ENCODE results near the gene VAPA.

DNA sequence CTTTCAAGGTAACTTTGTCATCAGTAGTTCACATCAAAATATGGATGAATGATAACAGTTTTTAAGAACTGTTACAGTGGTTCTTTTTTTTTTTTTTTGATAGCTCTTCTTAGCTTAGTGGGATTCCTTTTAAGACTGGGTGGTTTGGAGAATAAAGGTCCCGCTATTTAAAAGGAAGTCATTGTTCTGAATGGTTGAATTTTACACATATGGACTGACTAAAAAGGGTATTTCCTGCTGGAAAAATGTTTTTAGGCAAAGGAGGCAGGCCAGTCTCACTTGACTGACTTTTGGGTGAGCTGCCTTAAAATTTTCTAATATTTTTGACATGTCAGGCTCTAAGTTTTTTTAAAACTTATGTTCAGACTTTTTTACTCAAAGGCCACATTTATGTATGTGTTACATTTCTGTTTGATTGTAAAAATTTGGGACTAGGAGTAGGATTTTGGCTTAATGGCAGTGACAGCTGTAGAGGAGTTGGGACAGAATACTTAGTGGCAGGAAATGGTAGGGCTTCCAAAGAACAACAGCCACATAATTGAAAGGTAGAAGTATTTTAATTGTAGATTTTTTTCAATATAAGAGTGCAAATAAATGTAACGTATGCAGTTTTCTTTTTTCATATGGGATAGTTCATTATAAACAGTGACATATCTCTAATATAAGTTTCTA lies 13.7 kb downstream of the VAPA start:
- TF ChIP-seq, protein P1, sequence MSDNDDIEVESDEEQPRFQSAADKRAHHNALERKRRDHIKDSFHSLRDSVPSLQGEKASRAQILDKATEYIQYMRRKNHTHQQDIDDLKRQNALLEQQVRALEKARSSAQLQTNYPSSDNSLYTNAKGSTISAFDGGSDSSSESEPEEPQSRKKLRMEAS (IDR thresholded peaks at IDR 0.05), result no peak
- TF ChIP-seq TCF12 (IDR thresholded peaks at IDR 0.05; ENCODE audit: low read depth), result no peak
- TF ChIP-seq CEBPB (IDR thresholded peaks at IDR 0.05), result no peak
- TF ChIP-seq YY1 (IDR thresholded peaks at IDR 0.05; ENCODE audit: low read depth), result no peak
- no peak for TF ChIP-seq EP300 (IDR thresholded peaks at IDR 0.05; ENCODE audit: borderline replicate concordance)

Data from Ishikawa (cell line).